HEK293 (cell line): ENCODE results near the gene HMCN2.

Experiments
- BCL11B ChIP-seq: fragments of 450-650 bp; formaldehyde crosslinking; IDR thresholded peaks from 2 replicates; pipeline ENCODE4 v1.5.1; 2016; ENCODE audit warnings: low read depth, missing biosample characterization, missing genetic modification characterization
- GLI4 ChIP-seq: fragments of 450-650 bp; formaldehyde crosslinking; IDR thresholded peaks from 2 replicates; pipeline ENCODE4 v1.5.1; 2016; ENCODE audit warnings: missing biosample characterization, missing genetic modification characterization
- INSM2 ChIP-seq: fragments of 450-650 bp; formaldehyde crosslinking; IDR thresholded peaks from 2 replicates; pipeline ENCODE4 v1.5.1; 2016; ENCODE audit warnings: missing biosample characterization, missing genetic modification characterization
- KLF17 ChIP-seq: fragments of 450-650 bp; formaldehyde crosslinking; IDR thresholded peaks from 2 replicates; pipeline ENCODE4 v1.5.1; 2016; ENCODE audit warnings: missing biosample characterization, missing genetic modification characterization
- OSR2 ChIP-seq: fragments of 450-650 bp; formaldehyde crosslinking; IDR thresholded peaks from 2 replicates; pipeline ENCODE4 v1.5.1; 2016; ENCODE audit warnings: missing biosample characterization, missing genetic modification characterization
- PRDM4 ChIP-seq: fragments of 450-650 bp; formaldehyde crosslinking; IDR thresholded peaks from 2 replicates; pipeline ENCODE4 v1.5.1; 2017; ENCODE audit warnings: missing biosample characterization, missing genetic modification characterization
- REPIN1 ChIP-seq: fragments of 450-650 bp; formaldehyde crosslinking; IDR thresholded peaks from 2 replicates; pipeline ENCODE4 v1.5.1; 2017; ENCODE audit warnings: missing biosample characterization, missing genetic modification characterization, low read depth
- SCRT2 ChIP-seq: fragments of 450-650 bp; formaldehyde crosslinking; IDR thresholded peaks from 2 replicates; pipeline ENCODE4 v1.5.1; 2016; ENCODE audit warnings: missing biosample characterization, missing genetic modification characterization
- SP7 ChIP-seq: fragments of 450-650 bp; formaldehyde crosslinking; IDR thresholded peaks from 2 replicates; pipeline ENCODE4 v1.5.1; 2016; ENCODE audit warnings: missing biosample characterization, missing genetic modification characterization
- YY1 ChIP-seq: fragments of 450-650 bp; formaldehyde crosslinking; IDR thresholded peaks from 2 replicates; pipeline ENCODE4 v1.5.1; 2018; ENCODE audit warnings: missing biosample characterization, missing genetic modification characterization
- ZBTB17 ChIP-seq: fragments of 450-650 bp; formaldehyde crosslinking; IDR thresholded peaks from 2 replicates; pipeline ENCODE4 v1.5.1; 2016; ENCODE audit warnings: missing biosample characterization, missing genetic modification characterization
- ZBTB44 ChIP-seq: fragments of 450-650 bp; IDR thresholded peaks from 2 replicates; pipeline ENCODE4 v1.5.1; 2018; ENCODE audit warnings: missing biosample characterization, mild to moderate bottlenecking, missing genetic modification characterization
- ZBTB8A ChIP-seq: fragments of 450-650 bp; formaldehyde crosslinking; IDR thresholded peaks from 2 replicates; pipeline ENCODE4 v1.5.1; 2016; ENCODE audit warnings: missing biosample characterization, missing genetic modification characterization
- ZFP69B ChIP-seq: fragments of 450-650 bp; formaldehyde crosslinking; IDR thresholded peaks from 2 replicates; pipeline ENCODE4 v1.5.1; 2016; ENCODE audit warnings: missing biosample characterization, missing genetic modification characterization
- ZNF2 ChIP-seq: fragments of 450-650 bp; formaldehyde crosslinking; IDR thresholded peaks from 2 replicates; pipeline ENCODE4 v1.5.1; 2016; ENCODE audit warnings: missing biosample characterization, missing genetic modification characterization
- ZNF211 ChIP-seq: fragments of 450-650 bp; formaldehyde crosslinking; IDR thresholded peaks from 2 replicates; pipeline ENCODE4 v1.5.1; 2016; ENCODE audit warnings: low read depth, missing biosample characterization, missing genetic modification characterization
- ZNF214 ChIP-seq: fragments of 450-650 bp; formaldehyde crosslinking; IDR thresholded peaks from 2 replicates; pipeline ENCODE4 v1.5.1; 2017; ENCODE audit warnings: missing biosample characterization, mild to moderate bottlenecking, missing genetic modification characterization, borderline replicate concordance
- ZNF302 ChIP-seq: fragments of 450-650 bp; formaldehyde crosslinking; IDR thresholded peaks from 2 replicates; pipeline ENCODE4 v1.5.1; 2016; ENCODE audit warnings: missing biosample characterization, missing genetic modification characterization, low read depth
- ZNF423 ChIP-seq: fragments of 450-650 bp; formaldehyde crosslinking; IDR thresholded peaks from 2 replicates; pipeline ENCODE4 v1.5.1; 2016; ENCODE audit warnings: missing biosample characterization, missing genetic modification characterization
- ZNF544 ChIP-seq: fragments of 450-650 bp; formaldehyde crosslinking; IDR thresholded peaks from 2 replicates; pipeline ENCODE4 v1.5.0; 2017; ENCODE audit warnings: missing biosample characterization, missing genetic modification characterization
- ZNF561 ChIP-seq: fragments of 450-650 bp; IDR thresholded peaks from 2 replicates; pipeline ENCODE4 v1.5.1; 2018; ENCODE audit warnings: missing biosample characterization, missing genetic modification characterization, borderline replicate concordance
- ZNF596 ChIP-seq: fragments of 450-650 bp; IDR thresholded peaks from 2 replicates; pipeline ENCODE4 v1.5.0; 2018; ENCODE audit warnings: missing biosample characterization, mild to moderate bottlenecking, missing genetic modification characterization, moderate library complexity
- ZNF610 ChIP-seq: fragments of 450-650 bp; formaldehyde crosslinking; IDR thresholded peaks from 2 replicates; pipeline ENCODE4 v1.5.1; 2016; ENCODE audit warnings: missing biosample characterization, missing genetic modification characterization, borderline replicate concordance
- ZNF629 ChIP-seq: fragments of 450-650 bp; formaldehyde crosslinking; IDR thresholded peaks from 2 replicates; pipeline ENCODE4 v1.5.1; 2017; ENCODE audit warnings: missing biosample characterization, missing genetic modification characterization
- ZNF639 ChIP-seq: fragments of 450-650 bp; formaldehyde crosslinking; IDR thresholded peaks from 2 replicates; pipeline ENCODE4 v1.5.1; 2016; ENCODE audit warnings: missing biosample characterization, missing genetic modification characterization
- ZNF670 ChIP-seq: fragments of 450-650 bp; formaldehyde crosslinking; IDR thresholded peaks from 2 replicates; pipeline ENCODE4 v1.5.1; 2016; ENCODE audit warnings: missing biosample characterization, missing genetic modification characterization, low read depth
- ZNF692 ChIP-seq: fragments of 450-650 bp; formaldehyde crosslinking; IDR thresholded peaks from 2 replicates; pipeline ENCODE4 v1.5.1; 2016; ENCODE audit warnings: missing biosample characterization, missing genetic modification characterization
- ZNF747 ChIP-seq: fragments of 450-650 bp; formaldehyde crosslinking; IDR thresholded peaks from 2 replicates; pipeline ENCODE4 v1.5.1; 2016; ENCODE audit warnings: missing biosample characterization, missing genetic modification characterization
- ZNF777 ChIP-seq: fragments of 450-650 bp; formaldehyde crosslinking; IDR thresholded peaks from 2 replicates; pipeline ENCODE4 v1.5.1; 2017; ENCODE audit warnings: missing biosample characterization, missing genetic modification characterization, borderline replicate concordance

HMCN2 gene

GRCh38 chr9:130287736-130288135 lies 22.2 kb downstream of the HMCN2 start (continued):
- TF ChIP-seq ZNF302 (tag by site-specific recombination) (no peak), ZFP69B (tag by site-specific recombination) (peak; percentile 15; the same call in 1 of the 2 replicates), BCL11B (tag by site-specific recombination) (0 out of 2 replicates have a peak, but pooled peaks have one; percentile 36), ZNF561 (tag by site-specific recombination) (0 out of 2 replicates have a peak, but pooled peaks have one; percentile 82), OSR2 (peak; percentile 95), YY1 (tag by site-specific recombination) (peak; percentile 58; the same call in 1 of the 2 replicates), ZBTB44 (tag by site-specific recombination) (peak; percentile 80; the same call in 1 of the 2 replicates), SP7 (tag by site-specific recombination) (peak; percentile 62; the same call in 1 of the 2 replicates), ZBTB8A (peak; percentile 76), ZNF211 (tag by site-specific recombination) (no peak), PRDM4 (tag by site-specific recombination) (peak; percentile 88), ZNF747 (no peak), ZNF214 (no peak), ZNF670 (tag by site-specific recombination) (no peak), ZNF596 (tag by site-specific recombination) (peak; percentile 63; the same call in 1 of the 2 replicates), INSM2 (tag by site-specific recombination) (peak; percentile 21; the same call in 1 of the 2 replicates), ZNF2 (tag by site-specific recombination) (0 out of 2 replicates have a peak, but pooled peaks have one; percentile 14), ZNF692 (tag by site-specific recombination) (0 out of 2 replicates have a peak, but pooled peaks have one; percentile 26), ZNF544 (no peak), KLF17 (tag by site-specific recombination) (peak; percentile 98), GLI4 (no peak), ZNF629 (tag by site-specific recombination) (0 out of 2 replicates have a peak, but pooled peaks have one; percentile 41), ZBTB17 (tag by site-specific recombination) (peak; percentile 66), ZNF610 (tag by site-specific recombination) (peak; percentile 81; the same call in 1 of the 2 replicates), ZNF639 (tag by site-specific recombination) (no peak), SCRT2 (tag by site-specific recombination) (no peak), ZNF423 (peak; percentile 74), ZNF777 (tag by site-specific recombination) (no peak), REPIN1 (tag by site-specific recombination) (no peak)
